GM12892 (cell line): ENCODE measurements around the gene DPF1.

ENCODE experiments used
- POLR2AphosphoS5 ChIP-seq: IDR thresholded peaks from 2 replicates; pipeline ENCODE4 v1.6.1; 2011; ENCODE audit warnings: low read depth, low read length, control low read depth
- TAF1 ChIP-seq: IDR thresholded peaks from 2 replicates; pipeline ENCODE4 v1.6.1; 2011; ENCODE audit warnings: low read depth, mild to moderate bottlenecking, control low read depth, low read length, borderline replicate concordance

GRCh38 chr19:38243279-38243673, 19.3 kb upstream of the DPF1 start:
- TF ChIP-seq POLR2AphosphoS5 (no peak), TAF1 (no peak)
